ENCODE results near the gene PCDHB7.
"Not testable (repeated sequence)": the region's sequence is repeated elsewhere in the genome, so short reads cannot be mapped to it uniquely, and the experiment has no call there.

DNA sequence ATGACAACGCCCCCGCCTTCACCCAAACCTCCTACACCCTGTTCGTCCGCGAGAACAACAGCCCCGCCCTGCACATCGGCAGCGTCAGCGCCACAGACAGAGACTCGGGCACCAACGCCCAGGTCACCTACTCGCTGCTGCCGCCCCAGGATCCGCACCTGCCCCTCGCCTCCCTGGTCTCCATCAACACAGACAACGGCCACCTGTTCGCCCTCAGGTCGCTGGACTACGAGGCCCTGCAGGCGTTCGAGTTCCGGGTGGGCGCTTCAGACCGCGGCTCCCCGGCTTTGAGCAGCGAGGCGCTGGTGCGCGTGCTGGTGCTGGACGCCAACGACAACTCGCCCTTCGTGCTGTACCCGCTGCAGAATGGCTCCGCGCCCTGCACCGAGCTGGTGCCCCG lies 6.9 kb downstream of the PCDHB7 start:
- TF ChIP-seq CTCF (conservative IDR thresholded peaks at IDR 0.05; ENCODE audit: low read depth in 2 of 2); EZH2 (IDR thresholded peaks at IDR 0.05; ENCODE audit: low read depth, unreplicated experiment); ZNF331 (CRISPR knock-in tag; IDR thresholded peaks at IDR 0.05; ENCODE audit: low read depth); POLR2AphosphoS5 (IDR thresholded peaks at IDR 0.05; ENCODE audit: low read depth); CREB1 (CRISPR knock-in tag; IDR thresholded peaks at IDR 0.05; ENCODE audit: low read depth): not testable (repeated sequence)
- TF ChIP-seq, protein P1, sequence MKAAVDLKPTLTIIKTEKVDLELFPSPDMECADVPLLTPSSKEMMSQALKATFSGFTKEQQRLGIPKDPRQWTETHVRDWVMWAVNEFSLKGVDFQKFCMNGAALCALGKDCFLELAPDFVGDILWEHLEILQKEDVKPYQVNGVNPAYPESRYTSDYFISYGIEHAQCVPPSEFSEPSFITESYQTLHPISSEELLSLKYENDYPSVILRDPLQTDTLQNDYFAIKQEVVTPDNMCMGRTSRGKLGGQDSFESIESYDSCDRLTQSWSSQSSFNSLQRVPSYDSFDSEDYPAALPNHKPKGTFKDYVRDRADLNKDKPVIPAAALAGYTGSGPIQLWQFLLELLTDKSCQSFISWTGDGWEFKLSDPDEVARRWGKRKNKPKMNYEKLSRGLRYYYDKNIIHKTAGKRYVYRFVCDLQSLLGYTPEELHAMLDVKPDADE (IDR thresholded peaks at IDR 0.05): not testable (repeated sequence)
- TF ChIP-seq, protein P2, sequence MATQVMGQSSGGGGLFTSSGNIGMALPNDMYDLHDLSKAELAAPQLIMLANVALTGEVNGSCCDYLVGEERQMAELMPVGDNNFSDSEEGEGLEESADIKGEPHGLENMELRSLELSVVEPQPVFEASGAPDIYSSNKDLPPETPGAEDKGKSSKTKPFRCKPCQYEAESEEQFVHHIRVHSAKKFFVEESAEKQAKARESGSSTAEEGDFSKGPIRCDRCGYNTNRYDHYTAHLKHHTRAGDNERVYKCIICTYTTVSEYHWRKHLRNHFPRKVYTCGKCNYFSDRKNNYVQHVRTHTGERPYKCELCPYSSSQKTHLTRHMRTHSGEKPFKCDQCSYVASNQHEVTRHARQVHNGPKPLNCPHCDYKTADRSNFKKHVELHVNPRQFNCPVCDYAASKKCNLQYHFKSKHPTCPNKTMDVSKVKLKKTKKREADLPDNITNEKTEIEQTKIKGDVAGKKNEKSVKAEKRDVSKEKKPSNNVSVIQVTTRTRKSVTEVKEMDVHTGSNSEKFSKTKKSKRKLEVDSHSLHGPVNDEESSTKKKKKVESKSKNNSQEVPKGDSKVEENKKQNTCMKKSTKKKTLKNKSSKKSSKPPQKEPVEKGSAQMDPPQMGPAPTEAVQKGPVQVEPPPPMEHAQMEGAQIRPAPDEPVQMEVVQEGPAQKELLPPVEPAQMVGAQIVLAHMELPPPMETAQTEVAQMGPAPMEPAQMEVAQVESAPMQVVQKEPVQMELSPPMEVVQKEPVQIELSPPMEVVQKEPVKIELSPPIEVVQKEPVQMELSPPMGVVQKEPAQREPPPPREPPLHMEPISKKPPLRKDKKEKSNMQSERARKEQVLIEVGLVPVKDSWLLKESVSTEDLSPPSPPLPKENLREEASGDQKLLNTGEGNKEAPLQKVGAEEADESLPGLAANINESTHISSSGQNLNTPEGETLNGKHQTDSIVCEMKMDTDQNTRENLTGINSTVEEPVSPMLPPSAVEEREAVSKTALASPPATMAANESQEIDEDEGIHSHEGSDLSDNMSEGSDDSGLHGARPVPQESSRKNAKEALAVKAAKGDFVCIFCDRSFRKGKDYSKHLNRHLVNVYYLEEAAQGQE (IDR thresholded peaks at IDR 0.05; ENCODE audit: unreplicated experiment): not testable (repeated sequence)
